ENCODE results near the gene SERPINB10.

- no peak for TF ChIP-seq TSHZ2 (CRISPR knock-in tag; IDR thresholded peaks at IDR 0.05)
- TF ChIP-seq ZNF8 (CRISPR knock-in tag; IDR thresholded peaks at IDR 0.05) = no peak
- TF ChIP-seq PATZ1 (CRISPR knock-in tag; IDR thresholded peaks at IDR 0.05; ENCODE audit: borderline replicate concordance) = no peak
- TF ChIP-seq ZNF70 (CRISPR knock-in tag; IDR thresholded peaks at IDR 0.05) = no peak
- no peak for TF ChIP-seq RARB (CRISPR knock-in tag; IDR thresholded peaks at IDR 0.05)
- TF ChIP-seq ZC3H10 (CRISPR knock-in tag; IDR thresholded peaks at IDR 0.05) = no peak
- no peak for TF ChIP-seq ARNTL (CRISPR knock-in tag; IDR thresholded peaks at IDR 0.05; ENCODE audit: borderline replicate concordance, low read depth)
Observed at GRCh38 chr18:63882333-63883141, 25.2 kb upstream of the SERPINB10 start.

Measured in SK-N-SH treated with all-trans-retinoic acid at 6 μM for 48 hours (cell line).